ENCODE data around the gene CEACAM4.
A peak's percentile ranks its signal among the peaks of the same experiment; 100 is the strongest.
"Not testable (repeated sequence)": the region's sequence is repeated elsewhere in the genome, so short reads cannot be mapped to it uniquely, and the experiment has no call there.

CEACAM4 gene

DNA sequence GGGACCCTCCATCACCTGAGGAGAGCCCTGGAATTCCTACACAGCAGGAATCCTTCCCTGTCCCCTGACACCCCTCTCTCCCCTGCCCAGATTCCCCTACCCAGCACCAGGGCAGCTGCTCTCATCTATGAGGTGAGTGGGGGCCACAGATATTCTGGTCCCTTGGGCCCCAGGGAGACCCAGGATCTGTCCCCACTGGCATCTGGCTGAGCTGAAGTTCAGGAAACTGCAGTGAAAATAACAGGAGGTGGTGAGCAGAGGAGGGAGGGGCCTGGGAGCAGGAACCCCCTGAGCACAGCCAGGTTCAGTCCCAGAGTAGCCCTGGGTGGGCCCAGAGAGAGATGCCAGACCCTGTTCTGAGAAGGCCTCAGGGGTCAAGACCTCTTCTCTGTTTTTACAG is 40.8 kb downstream of the CEACAM4 start:
- DNase-seq = no peak

DNA sequence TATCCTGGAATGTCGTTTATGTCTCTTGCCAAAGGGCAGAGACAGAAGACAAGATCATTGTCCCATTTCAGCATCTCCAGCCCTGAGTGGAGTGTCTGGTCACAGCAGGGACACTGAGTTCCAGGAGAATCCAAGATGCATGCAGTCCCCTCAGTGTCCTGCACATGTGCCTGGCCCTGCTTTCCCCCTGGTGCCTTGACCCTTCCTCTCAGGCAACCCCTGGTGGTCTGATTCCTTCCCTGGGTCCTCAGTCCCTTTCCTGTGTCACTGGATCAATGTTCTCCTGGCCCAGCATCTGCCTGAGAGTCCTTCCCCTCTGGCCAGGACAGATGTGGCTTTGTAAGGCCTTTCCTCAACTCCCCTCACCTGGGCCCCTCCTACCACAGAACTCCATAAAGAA is 41.9 kb downstream of the CEACAM4 start:
- no peak for DNase-seq

DNA sequence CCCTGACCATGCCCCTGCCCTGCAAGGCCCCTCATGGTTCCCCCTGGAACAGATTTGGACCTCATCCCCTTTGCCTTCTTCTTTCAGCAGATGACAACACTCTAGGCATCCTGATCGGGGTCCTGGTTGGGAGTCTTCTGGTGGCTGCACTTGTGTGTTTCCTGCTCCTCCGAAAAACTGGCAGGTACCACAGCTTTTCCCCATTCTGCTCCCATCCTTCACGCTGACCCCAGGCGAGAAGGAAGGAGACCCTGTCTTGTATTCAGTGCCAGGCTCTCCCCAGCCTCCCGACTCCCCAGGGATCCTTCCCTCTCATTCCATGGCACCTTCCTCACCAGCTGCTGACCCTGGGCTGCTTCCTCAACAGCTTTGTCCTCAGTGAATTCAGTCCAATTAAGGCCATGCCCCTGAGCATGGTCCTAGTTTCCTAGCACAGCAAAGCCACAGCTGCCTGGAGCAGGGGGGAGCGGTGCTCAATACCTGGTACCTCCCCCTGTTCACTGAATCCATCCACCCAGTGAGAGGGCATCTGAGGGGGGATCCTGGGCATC is 42.5 kb downstream of the CEACAM4 start:
- no peak for DNase-seq

DNA sequence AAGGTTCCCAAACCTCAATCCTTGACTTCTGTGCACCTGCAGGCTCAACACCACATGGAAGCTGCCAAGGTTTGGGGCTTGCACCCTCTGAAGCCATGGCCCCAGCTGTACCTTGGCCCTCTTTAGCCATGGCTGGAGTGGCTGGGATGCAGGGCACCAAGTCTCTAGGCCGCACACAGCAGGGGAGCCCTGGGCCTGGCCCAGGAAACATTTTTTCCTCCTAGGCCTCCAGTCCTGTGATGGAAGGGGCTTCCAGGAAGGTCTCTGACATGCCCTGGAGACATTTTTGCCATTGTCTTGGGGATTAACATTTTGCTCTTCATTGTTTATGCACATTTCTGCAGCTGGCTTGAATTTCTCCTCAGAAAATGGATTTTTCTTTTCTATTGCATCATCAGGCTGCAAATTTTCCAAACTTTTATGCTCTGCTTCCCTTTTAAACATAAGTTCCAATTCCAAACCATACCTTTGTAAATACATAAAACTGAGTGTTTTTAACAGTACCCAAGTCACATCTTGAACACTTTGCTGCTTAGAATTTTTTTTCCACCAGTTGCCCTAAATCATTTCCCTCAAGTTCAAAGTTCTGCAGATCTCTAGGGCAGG is 44.2 kb downstream of the CEACAM4 start:
- not testable (repeated sequence) for DNase-seq

DNA sequence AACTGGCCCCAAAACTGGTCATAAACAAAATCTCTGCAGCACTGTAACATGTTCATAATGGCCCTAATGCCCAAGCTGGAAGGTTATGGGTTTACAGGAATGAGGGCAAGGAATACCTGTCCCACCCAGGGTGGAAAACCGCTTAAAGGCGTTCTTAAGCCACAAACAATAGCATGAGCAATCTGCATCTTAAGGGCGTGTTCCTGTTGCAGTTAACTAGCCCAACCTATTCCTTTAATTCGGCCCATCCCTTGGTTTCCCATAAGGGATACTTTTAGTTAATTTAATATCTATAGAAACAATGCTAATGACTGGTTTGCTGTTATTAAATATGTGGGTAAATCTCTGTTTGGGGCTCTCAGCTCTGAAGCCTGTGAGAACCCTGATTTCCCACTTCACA is 45.8 kb downstream of the CEACAM4 start:
- DNase-seq = not testable (repeated sequence)

DNA sequence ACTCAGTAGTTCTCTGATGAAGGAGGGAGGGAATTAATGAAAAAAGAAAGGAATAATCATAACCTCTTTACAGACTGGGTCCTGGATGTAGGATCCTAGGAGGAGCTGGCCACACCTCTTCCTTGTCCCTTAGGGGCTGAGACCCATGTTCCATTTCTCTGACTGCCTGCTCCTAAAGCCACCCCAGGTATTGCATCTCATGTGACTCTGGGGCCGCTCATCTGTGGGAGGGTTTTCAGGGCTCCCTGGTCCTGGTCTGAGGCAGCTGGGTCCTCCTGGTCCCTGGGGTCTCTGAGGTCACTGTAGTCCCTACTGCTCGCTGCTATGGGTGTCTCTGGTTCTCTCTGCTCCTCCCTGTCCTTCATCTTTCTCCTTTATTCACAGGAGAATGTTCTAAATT is 48.0 kb downstream of the CEACAM4 start:
- no peak for DNase-seq

DNA sequence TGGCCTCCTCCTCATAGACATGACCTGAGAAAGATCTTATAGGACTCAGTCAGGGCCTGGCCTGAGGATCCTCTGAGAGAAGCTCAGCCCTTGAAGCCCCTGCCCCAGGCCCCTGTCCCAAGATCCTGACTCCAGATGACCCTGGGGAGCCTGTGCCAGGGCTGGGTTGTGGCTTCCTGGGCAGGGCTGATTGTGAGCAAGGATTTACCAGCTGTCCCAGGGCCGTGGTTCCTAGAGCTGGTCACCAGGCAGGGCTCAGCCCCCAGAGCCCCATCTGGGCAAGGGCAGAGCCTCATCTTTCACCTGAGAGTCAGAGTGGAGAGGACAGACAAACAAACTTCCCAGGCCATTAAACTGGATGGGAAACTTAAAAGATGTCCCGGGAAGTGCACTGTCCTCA is 49.0 kb downstream of the CEACAM4 start:
- DNase-seq = no peak

DNA sequence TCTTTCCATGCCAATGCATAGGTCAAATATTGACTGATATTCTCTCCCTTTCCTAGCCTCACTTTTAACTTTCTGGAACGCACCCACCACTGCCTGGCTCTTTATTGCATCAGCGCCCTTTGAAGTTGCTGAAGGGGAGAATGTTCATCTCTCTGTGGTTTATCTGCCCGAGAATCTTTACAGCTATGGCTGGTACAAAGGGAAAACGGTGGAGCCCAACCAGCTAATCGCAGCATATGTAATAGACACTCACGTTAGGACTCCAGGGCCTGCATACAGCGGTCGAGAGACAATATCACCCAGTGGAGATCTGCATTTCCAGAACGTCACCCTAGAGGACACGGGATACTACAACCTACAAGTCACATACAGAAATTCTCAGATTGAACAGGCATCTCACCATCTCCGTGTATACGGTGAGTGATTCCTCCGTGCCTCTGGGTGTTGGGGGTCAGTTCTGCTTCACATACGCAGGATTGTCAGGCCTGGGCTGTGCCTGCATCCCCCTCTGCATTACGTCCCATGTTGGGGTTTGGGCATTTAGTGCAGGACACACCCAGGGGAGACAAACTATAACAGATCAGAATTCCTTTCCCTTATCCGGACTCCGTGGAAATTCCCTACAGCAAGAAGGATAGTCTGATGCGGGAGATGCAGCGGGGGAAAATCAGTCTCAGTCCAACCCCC is 49.6 kb downstream of the CEACAM4 start:
- DNase-seq = no peak

DNA sequence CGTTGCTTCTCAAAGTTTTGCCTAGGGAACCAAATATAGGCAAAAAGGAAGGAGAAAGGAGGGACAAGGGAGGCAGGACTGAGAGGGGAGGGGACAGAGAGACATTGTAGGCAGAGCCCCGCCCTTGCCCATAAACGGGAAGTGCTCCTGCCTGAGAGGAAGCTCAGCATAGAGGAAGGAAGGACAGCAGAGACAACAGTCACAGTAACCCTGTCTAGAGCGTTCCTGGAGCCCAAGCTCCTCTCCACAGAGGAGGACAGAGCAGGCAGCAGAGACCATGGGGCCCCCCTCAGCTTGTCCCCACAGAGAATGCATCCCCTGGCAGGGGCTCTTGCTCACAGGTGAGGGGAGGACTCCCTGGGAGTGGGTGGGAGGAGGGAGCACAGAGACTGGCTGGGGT is 50.9 kb downstream of the CEACAM4 start, which contains the start of gene CEACAM21:
Gene CEACAM21 (plus strand): TSS at position 169 of the 400 bp plus-strand sequence. CDS start 109 bp downstream, at position 278.
- peak in 14 of 51 donors; percentile 4 to 42 (median 22) for DNase-seq

DNA sequence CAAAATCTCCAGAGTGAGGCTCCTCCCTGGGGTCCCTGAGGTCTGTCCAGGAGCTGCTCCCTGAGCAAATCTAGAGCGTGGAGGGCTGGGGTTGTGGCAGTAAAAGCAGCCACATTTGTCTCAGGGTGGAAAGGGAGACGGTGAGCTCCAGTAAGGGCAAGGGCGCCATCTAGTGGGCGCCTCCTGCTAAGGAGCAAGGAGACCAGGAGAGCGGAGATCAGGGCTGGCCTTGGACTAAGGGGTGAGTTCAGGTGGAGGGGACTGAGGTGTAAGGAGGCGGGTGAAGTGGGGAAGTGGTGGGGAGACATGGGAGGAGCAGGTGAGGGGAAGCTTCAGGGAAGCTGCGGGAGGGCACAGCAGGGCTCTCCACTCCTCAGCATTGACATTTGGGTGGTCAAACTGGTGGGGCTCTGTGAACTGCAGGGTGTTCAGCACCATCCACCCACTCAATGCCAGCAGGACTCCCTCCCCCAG is 56.2 kb downstream of the CEACAM4 start:
- peak in 28 of 51 donors; percentile 6 to 75 (median 36) for DNase-seq

DNA sequence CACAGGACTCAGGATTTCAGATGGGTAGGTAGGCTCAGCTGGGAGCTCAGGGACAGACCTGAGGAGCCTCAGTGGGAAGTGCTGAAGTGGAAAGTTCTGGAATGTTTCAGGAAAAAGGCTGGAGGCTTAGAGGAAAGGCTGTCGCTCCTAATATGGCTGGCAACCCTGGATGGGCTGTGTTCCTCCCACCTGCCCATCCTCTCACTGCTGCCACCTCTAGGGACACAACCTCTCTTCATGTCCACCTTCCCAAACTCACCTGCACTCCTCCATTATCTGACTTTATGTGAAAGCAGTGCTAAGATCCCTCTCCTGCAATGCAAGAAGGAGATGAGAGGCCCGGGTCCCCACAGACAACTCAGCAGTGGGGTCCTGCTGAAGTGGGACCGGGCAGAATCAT is 56.7 kb downstream of the CEACAM4 start:
- DNase-seq = no peak

DNA sequence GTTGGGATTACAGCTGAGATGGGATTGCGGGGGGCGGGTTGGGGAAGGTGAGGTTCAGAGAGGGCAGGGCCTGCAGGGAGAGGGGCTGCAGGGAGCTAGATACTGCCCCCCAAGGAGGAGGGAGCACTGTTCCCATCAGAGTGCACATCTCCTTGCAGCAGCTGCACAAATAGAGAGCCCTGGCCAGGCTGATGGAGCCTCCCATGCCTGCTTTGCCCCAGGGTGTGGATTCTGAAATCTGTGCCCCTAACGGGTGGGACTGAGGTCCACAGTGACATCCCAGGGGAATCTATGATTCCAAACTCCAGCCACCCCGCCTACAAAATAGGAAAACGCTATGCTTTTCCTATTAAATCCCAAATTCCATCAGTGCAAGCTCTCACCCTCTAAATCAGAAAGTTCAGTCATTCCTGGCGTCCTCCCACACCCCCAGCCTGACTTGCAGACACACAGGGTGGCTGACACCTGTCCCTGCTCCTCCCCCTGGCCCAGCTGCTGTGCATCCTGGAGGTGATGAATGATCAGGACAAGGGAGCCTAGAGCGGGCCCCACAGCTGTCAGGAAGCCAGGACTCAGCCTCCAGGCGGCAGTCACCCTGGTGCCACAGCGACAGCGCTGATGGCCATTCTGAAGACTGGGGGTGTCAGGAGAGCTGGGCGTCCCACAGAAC is 57.3 kb downstream of the CEACAM4 start:
- DNase-seq = no peak
